Smooth muscle cell (in vitro differentiated cells): Measurements from ENCODE around the gene NPPC. TPM values are rescaled to one million over a fixed set of nuclear protein-coding genes. Genes with fewer than 3 reads are reported as not detected.

ENCODE experiments used
- DNase-seq: peaks from one replicate; lab custom pipeline; 2025; ENCODE audit not compliant: unreplicated experiment; lab: John Stamatoyannopoulos, UW
- H2AFZ ChIP-seq: fragments of 200-600 bp; sonication (generic); 2 replicates; pipeline ENCODE4 v1.6.0; 2016; ENCODE audit warnings: antibody characterized with exemption, low read depth, mild to moderate bottlenecking
- H3F3A ChIP-seq: fragments of 200-600 bp; sonication (generic); 2 replicates; pipeline ENCODE4 v1.6.0; 2017; ENCODE audit warnings: antibody characterized with exemption, low read depth
- H3K27ac ChIP-seq: fragments of 200-600 bp; sonication (generic); 2 replicates; pipeline ENCODE4 v1.5.1; 2016; ENCODE audit warnings: low read depth, mild to moderate bottlenecking
- H3K27me3 ChIP-seq: fragments of 200-600 bp; sonication (generic); 2 replicates; pipeline ENCODE4 v1.6.1; 2016; ENCODE audit warnings: low read depth, mild to moderate bottlenecking
- H3K36me3 ChIP-seq: fragments of 200-600 bp; sonication (generic); 2 replicates; pipeline ENCODE4 v1.5.1; 2016; ENCODE audit warnings: low read depth
- H3K4me1 ChIP-seq: fragments of 200-600 bp; sonication (generic); 2 replicates; pipeline ENCODE4 v1.5.1; 2016; ENCODE audit warnings: low read depth
- H3K4me2 ChIP-seq: fragments of 200-600 bp; sonication (generic); 2 replicates; pipeline ENCODE4 v1.6.0; 2016; ENCODE audit warnings: mild to moderate bottlenecking
- H3K4me3 ChIP-seq: fragments of 200-600 bp; sonication (generic); 2 replicates; pipeline ENCODE4 v1.5.1; 2016; ENCODE audit warnings: mild to moderate bottlenecking
- H3K79me2 ChIP-seq: fragments of 200-600 bp; sonication (generic); 2 replicates; pipeline ENCODE4 v1.6.0; 2016; ENCODE audit warnings: low read depth, mild to moderate bottlenecking
- H3K9ac ChIP-seq: fragments of 200-600 bp; sonication (generic); 2 replicates; pipeline ENCODE4 v1.6.0; 2016; ENCODE audit warnings: low read depth
- H3K9me3 ChIP-seq: fragments of 200-600 bp; sonication (generic); replicated peaks from 2 replicates; pipeline ENCODE4 v1.5.1; 2016; ENCODE audit warnings: low read depth
- H4K20me1 ChIP-seq: fragments of 200-600 bp; sonication (generic); 2 replicates; pipeline ENCODE4 v1.6.0; 2016; ENCODE audit warnings: low read depth
- CTCF ChIP-seq: fragments of 200-600 bp; sonication (generic); IDR thresholded peaks from 2 replicates; pipeline ENCODE4 v1.5.1; 2017; ENCODE audit warnings: borderline replicate concordance, mild to moderate bottlenecking, antibody characterized with exemption; ENCODE audit not compliant: insufficient read depth, poor library complexity, severe bottlenecking
- WGBS: methylation state at CpG from one replicate; pipeline ENCODE4 v1.1.7; 2016; ENCODE audit warnings: low lambda C conversion rate; 5-methylcytosine and 5-hydroxymethylcytosine counted together
- polyA plus RNA-seq: library from polyadenylated mRNA; unstranded; fragments of >200 nt; fragmentation: Nextera tagmentation; extraction: Ambion mirVana; gene quantifications from 2 replicates; pipeline ENCODE4 v1.2.1, GENCODE V29; 2016
- total RNA-seq: library from RNA; depleted of rRNA; stranded (reverse); fragments of >200 nt; gene quantifications from 2 replicates; pipeline ENCODE4 v1.2.3, GENCODE V29; 2014

The NPPC gene
- total and polyA plus RNA-seq, 2 experiments from 2014 or later, result 0.21 TPM; not detected in 1

- H3K4me1 ChIP-seq, result no peaks in the 10 kb centered on the region
These were observed 10.9 kb upstream of the NPPC start for GRCh38 chr2:231937057-231937456.

GRCh38 chr2:231936491-231936890, 10.3 kb upstream of the NPPC start:
- Histone ChIP-seq H2AFZ (no peak overlapping the region), H3K4me3 (no peak overlapping the region), H3K27me3 (no peaks in the 10 kb centered on the region), H3K36me3 (no peaks in the 10 kb centered on the region), H4K20me1 (no peaks in the 10 kb centered on the region), H3K4me1 (no peaks in the 10 kb centered on the region), H3K9ac (no peak overlapping the region), H3K27ac (no peak overlapping the region), H3K9me3 (no peaks in the 10 kb centered on the region), H3K4me2 (no peak overlapping the region), H3F3A (no peaks in the 10 kb centered on the region), H3K79me2 (no peaks in the 10 kb centered on the region)
- TF ChIP-seq CTCF, result no peak
- WGBS, result 64% methylated on average over 4 of the region's 4 CpGs
- DNase-seq, result no peak

More at GRCh38 chr2:231937057-231937456, 10.9 kb upstream of the NPPC start:
- Histone ChIP-seq H3F3A (no peaks in the 10 kb centered on the region), H3K4me2 (no peak overlapping the region), H4K20me1 (no peaks in the 10 kb centered on the region), H3K27me3 (no peaks in the 10 kb centered on the region), H3K9me3 (no peaks in the 10 kb centered on the region), H3K27ac (no peak overlapping the region), H3K79me2 (no peaks in the 10 kb centered on the region), H3K36me3 (no peaks in the 10 kb centered on the region), H3K4me3 (no peak overlapping the region), H3K9ac (no peak overlapping the region), H2AFZ (no peak overlapping the region)
- WGBS, result 96% methylated on average over 7 of the region's 7 CpGs
- DNase-seq, result no peak
- TF ChIP-seq CTCF, result no peak

GRCh38 chr2:231935815-231936214, 9.6 kb upstream of the NPPC start:
- Histone ChIP-seq H3K36me3 (no peaks in the 10 kb centered on the region), H3K9ac (no peak overlapping the region), H3K4me1 (no peaks in the 10 kb centered on the region), H3K9me3 (no peaks in the 10 kb centered on the region), H3K4me3 (no peak overlapping the region), H3F3A (no peaks in the 10 kb centered on the region), H2AFZ (no peak overlapping the region), H3K27ac (no peak overlapping the region), H3K79me2 (no peaks in the 10 kb centered on the region), H3K27me3 (peaks cover 6% of the 10 kb centered on the region), H3K4me2 (no peak overlapping the region), H4K20me1 (no peaks in the 10 kb centered on the region)
- 100% methylated on average over 1 of the region's 1 CpG for whole genome bisulfite sequencing
- DNase-seq, result no peak
- TF ChIP-seq CTCF, result no peak

GRCh38 chr2:231935207-231935524, 9.0 kb upstream of the NPPC start:
- no peak overlapping the region for H2AFZ ChIP-seq
- H3K27ac ChIP-seq, result no peak overlapping the region
- H3K4me2 ChIP-seq, result no peak overlapping the region
- no peak overlapping the region for H3K4me3 ChIP-seq
- WGBS, result 42% methylated on average over 4 of the region's 4 CpGs
- H3K36me3 ChIP-seq, result no peaks in the 10 kb centered on the region
- H4K20me1 ChIP-seq, result no peaks in the 10 kb centered on the region
- TF ChIP-seq CTCF, result no peak
- no peaks in the 10 kb centered on the region for H3K79me2 ChIP-seq
- H3K4me1 ChIP-seq, result no peaks in the 10 kb centered on the region
- DNase-seq, result no peak
- no peaks in the 10 kb centered on the region for H3K9me3 ChIP-seq
- no peak overlapping the region for H3K9ac ChIP-seq
- H3F3A ChIP-seq, result no peaks in the 10 kb centered on the region
- H3K27me3 ChIP-seq, result peaks cover 12% of the 10 kb centered on the region
